Ishikawa (cell line): ENCODE measurements around the gene TAOK2.

Experiments used
- CEBPB ChIP-seq: IDR thresholded peaks from 2 replicates; pipeline ENCODE4 v1.6.1; 2012
- CREB1 ChIP-seq: IDR thresholded peaks from 2 replicates; pipeline ENCODE4 v1.6.1; 2012; ENCODE audit warnings: low read depth
- EGR1 ChIP-seq: IDR thresholded peaks from 2 replicates; pipeline ENCODE4 v1.6.1; 2012
- EP300 ChIP-seq: IDR thresholded peaks from 2 replicates; pipeline ENCODE4 v1.6.1; 2012; ENCODE audit warnings: borderline replicate concordance
- FOXM1 ChIP-seq: IDR thresholded peaks from 2 replicates; pipeline ENCODE4 v1.6.1; 2012; ENCODE audit warnings: low read depth, borderline replicate concordance
- MAX ChIP-seq: IDR thresholded peaks from 2 replicates; pipeline ENCODE4 v1.6.1; 2012
- NFIC ChIP-seq: IDR thresholded peaks from 2 replicates; pipeline ENCODE4 v1.6.1; 2012
- RAD21 ChIP-seq: IDR thresholded peaks from 2 replicates; pipeline ENCODE4 v1.6.1; 2012; ENCODE audit warnings: low read depth
- REST ChIP-seq: IDR thresholded peaks from 2 replicates; pipeline ENCODE4 v1.6.1; 2012; ENCODE audit warnings: low read depth, mild to moderate bottlenecking
- TAF1 ChIP-seq: IDR thresholded peaks from 2 replicates; pipeline ENCODE4 v1.6.1; 2012; ENCODE audit warnings: low read depth, mild to moderate bottlenecking
- TCF12 ChIP-seq: IDR thresholded peaks from 2 replicates; pipeline ENCODE4 v1.6.1; 2012; ENCODE audit warnings: low read depth
- TEAD4 ChIP-seq: IDR thresholded peaks from 2 replicates; pipeline ENCODE4 v1.6.1; 2012
- USF1 ChIP-seq: IDR thresholded peaks from 2 replicates; pipeline ENCODE4 v1.6.1; 2012
- YY1 ChIP-seq: IDR thresholded peaks from 2 replicates; pipeline ENCODE4 v1.6.1; 2012; ENCODE audit warnings: low read depth
- ZBTB7A ChIP-seq: IDR thresholded peaks from 2 replicates; pipeline ENCODE4 v1.6.1; 2012; ENCODE audit warnings: low read depth

Gene TAOK2

GRCh38 chr16:29973384-29974246 lies at the start of gene TAOK2:
Gene TAOK2, plus strand, starts transcription at chr16:29973868. Its CDS starts 3,905 bp downstream, at chr16:29977773.
- no peak for TF ChIP-seq CREB1
- 0 out of 2 replicates have a peak, but pooled peaks have one; percentile 43 for TF ChIP-seq TCF12
- TF ChIP-seq NFIC = no peak
- TF ChIP-seq YY1 = peak; percentile 91
- TF ChIP-seq ZBTB7A = peak; percentile 59; the same call in 1 of the 2 replicates
- no peak for TF ChIP-seq REST
- TF ChIP-seq CEBPB = no peak; the same call in 1 of the 2 replicates
- no peak for TF ChIP-seq FOXM1
- TF ChIP-seq RAD21 = no peak
- peak; percentile 77 for TF ChIP-seq EGR1
- TF ChIP-seq EP300 = peak; percentile 52; the same call in 1 of the 2 replicates
- 0 out of 2 replicates have a peak, but pooled peaks have one; percentile 1 for TF ChIP-seq USF1
- TF ChIP-seq TAF1 = peak; percentile 77
- peak; percentile 26; the same call in 1 of the 2 replicates for TF ChIP-seq TEAD4
- peak; percentile 99 for TF ChIP-seq MAX

GRCh38 chr16:29925105-29925756 lies 48.4 kb upstream of the TAOK2 start:
- no peak for TF ChIP-seq NFIC
- TF ChIP-seq USF1 = no peak
- no peak for TF ChIP-seq EGR1
- TF ChIP-seq CREB1 = no peak
- no peak for TF ChIP-seq TCF12
- no peak for TF ChIP-seq TEAD4
- no peak for TF ChIP-seq EP300
- TF ChIP-seq CEBPB = no peak
- TF ChIP-seq TAF1 = no peak
- no peak for TF ChIP-seq MAX
- TF ChIP-seq REST = no peak
- no peak for TF ChIP-seq YY1
- no peak for TF ChIP-seq FOXM1
- TF ChIP-seq ZBTB7A = no peak
- TF ChIP-seq RAD21 = no peak

- TF ChIP-seq FOXM1 (no peak), YY1 (no peak), USF1 (no peak; the same call in 1 of the 2 replicates), EGR1 (peak; percentile 86), REST (no peak), NFIC (peak; percentile 52), EP300 (no peak), CREB1 (no peak), CEBPB (no peak), TCF12 (peak; percentile 33; the same call in 1 of the 2 replicates), TAF1 (peak; percentile 88; the same call in 1 of the 2 replicates), TEAD4 (no peak), ZBTB7A (peak; percentile 95), MAX (peak; percentile 77), RAD21 (no peak; the same call in 1 of the 2 replicates)
Observed at GRCh38 chr16:29925781-29926710, 47.6 kb upstream of the TAOK2 start, which contains the start of gene KCTD13. Gene KCTD13, minus strand, starts transcription at chr16:29926226. Its CDS starts 193 bp downstream, at chr16:29926033.
